Measurements from ENCODE around the gene NHERF2. TPM values are rescaled to one million over a fixed set of nuclear protein-coding genes. Genes with fewer than 3 reads are reported as not detected.

The NHERF2 gene
- polyA plus RNA-seq, 1 experiment = 107 TPM

DNA sequence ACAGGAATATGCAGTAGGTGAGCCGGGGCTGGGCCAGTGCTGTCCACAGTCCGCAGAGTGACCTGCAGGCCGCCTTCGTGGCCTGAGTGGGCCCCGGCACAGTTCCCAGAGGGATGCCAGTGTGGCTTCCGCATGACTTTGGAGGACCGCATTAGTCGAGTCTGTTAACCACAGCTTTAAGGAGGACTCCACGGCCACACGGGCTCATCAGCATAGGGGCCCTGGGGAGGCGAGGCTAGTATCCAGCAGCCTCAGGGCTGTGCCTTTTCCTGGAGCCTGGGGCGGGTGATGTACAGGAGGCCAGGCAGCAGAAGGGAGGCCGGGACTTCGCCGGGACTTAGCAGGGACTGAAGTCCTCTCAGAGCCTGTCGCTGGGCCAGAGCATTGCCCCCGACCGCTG is 34.3 kb downstream of the NHERF2 start:
- TF ChIP-seq, protein P1, sequence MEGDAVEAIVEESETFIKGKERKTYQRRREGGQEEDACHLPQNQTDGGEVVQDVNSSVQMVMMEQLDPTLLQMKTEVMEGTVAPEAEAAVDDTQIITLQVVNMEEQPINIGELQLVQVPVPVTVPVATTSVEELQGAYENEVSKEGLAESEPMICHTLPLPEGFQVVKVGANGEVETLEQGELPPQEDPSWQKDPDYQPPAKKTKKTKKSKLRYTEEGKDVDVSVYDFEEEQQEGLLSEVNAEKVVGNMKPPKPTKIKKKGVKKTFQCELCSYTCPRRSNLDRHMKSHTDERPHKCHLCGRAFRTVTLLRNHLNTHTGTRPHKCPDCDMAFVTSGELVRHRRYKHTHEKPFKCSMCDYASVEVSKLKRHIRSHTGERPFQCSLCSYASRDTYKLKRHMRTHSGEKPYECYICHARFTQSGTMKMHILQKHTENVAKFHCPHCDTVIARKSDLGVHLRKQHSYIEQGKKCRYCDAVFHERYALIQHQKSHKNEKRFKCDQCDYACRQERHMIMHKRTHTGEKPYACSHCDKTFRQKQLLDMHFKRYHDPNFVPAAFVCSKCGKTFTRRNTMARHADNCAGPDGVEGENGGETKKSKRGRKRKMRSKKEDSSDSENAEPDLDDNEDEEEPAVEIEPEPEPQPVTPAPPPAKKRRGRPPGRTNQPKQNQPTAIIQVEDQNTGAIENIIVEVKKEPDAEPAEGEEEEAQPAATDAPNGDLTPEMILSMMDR (IDR thresholded peaks at IDR 0.05; ENCODE audit: insufficient read depth, low read depth, low read length) = no peak
- peaks cover 41% of the 10 kb centered on the region for H3K36me3 ChIP-seq (ENCODE audit: control insufficient read depth, insufficient read depth, low read length)
- no peak overlapping the region for H3K4me3 ChIP-seq (ENCODE audit: low read depth, low read length)
- ChIA-PET CTCF (interaction anchor here (1.6 kb wide), 1 partner anchor 57 kb away, joined by 6 read pairs; no protein-coding TSS in a partner anchor), POLR2A (no interaction called here)
- DNase-seq (ENCODE audit: low read depth) = no peak
- no peaks in the 10 kb centered on the region for H3K27me3 ChIP-seq (ENCODE audit: control insufficient read depth, insufficient read depth, low read length)

DNA sequence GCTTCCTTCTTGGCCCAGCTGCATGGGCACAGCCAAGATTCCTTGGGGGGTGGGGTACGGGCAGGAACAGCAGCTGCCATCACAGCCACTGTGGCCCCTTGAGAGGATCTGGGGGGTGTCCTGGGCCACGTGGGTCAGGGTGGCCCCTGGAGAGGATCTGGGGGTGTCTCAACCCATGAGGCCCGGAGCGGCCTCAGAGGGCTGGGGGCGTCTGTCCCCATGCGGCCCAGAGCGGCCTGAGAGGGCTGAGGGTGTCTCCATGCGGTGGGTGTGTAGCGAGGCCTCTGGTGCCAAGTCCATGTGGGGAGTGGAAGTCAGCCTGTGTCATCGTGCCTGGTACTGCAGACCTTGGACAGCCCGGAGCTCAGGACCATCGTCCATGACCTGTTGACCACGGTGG is 34.8 kb downstream of the NHERF2 start:
- Histone ChIP-seq H3K4me3 (ENCODE audit: low read depth, low read length) (no peak overlapping the region), H3K27me3 (ENCODE audit: control insufficient read depth, insufficient read depth, low read length) (no peaks in the 10 kb centered on the region), H3K36me3 (ENCODE audit: control insufficient read depth, insufficient read depth, low read length) (peaks cover 44% of the 10 kb centered on the region)
- TF ChIP-seq, protein P1 (IDR thresholded peaks at IDR 0.05; ENCODE audit: insufficient read depth, low read depth, low read length) = no peak
- DNase-seq (ENCODE audit: low read depth) = no peak
- ChIA-PET POLR2A (no interaction called here), CTCF (interaction anchor here (1.6 kb wide), 1 partner anchor 57 kb away, joined by 6 read pairs; no protein-coding TSS in a partner anchor)

DNA sequence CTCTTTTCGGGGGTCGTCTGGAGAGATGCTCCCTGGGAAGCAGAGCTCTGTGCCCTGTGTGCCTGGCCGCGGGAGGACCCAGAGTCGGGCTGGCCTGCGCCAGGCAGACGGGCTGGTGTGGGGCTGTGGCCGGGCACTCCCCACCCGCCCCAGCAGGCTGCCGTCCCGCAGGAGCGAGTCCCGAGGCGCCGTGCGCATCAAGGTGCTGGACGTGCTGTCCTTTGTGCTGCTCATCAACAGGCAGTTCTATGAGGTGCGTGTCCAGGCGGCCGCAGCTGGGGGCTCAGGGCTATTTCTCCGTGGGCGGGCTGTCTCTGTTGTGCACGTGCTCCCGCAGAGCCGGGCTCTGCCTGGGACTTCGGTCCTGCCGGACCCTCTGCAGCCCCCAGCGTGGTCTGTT is 36.1 kb downstream of the NHERF2 start:
- ChIA-PET CTCF (interaction anchor here (0.9 kb wide), 1 partner anchor 40 kb away, joined by 3 read pairs; no protein-coding TSS in a partner anchor), POLR2A (no interaction called here)
- no peak for DNase-seq (ENCODE audit: low read depth)
- TF ChIP-seq, protein P1 (IDR thresholded peaks at IDR 0.05; ENCODE audit: insufficient read depth, low read depth, low read length) = no peak
- Histone ChIP-seq H3K36me3 (ENCODE audit: control insufficient read depth, insufficient read depth, low read length) (peaks cover 39% of the 10 kb centered on the region), H3K4me3 (ENCODE audit: low read depth, low read length) (no peak overlapping the region), H3K27me3 (ENCODE audit: control insufficient read depth, insufficient read depth, low read length) (no peaks in the 10 kb centered on the region)

DNA sequence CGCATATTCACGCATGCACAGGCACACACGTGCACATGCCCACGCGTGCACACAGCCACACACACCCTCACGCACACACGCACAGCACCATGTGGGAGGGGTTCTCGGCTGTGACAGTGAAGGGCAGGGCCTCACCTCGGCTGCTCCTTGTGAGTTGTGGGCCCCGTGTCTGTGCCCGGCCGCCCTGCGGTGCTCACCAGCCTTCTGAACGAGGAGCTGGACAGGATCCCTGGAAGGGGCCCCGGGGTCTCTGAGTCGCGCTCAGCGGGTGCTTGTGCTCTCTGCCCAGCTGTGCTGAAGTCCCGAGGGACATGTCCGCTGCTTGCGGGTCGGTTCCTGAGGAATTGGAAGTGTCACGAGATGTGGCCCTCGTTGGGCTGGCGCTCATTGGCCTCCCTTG is 37.2 kb downstream of the NHERF2 start:
- ChIA-PET POLR2A (no interaction called here), CTCF (interaction anchor here (0.9 kb wide), 1 partner anchor 41 kb away, joined by 3 read pairs; no protein-coding TSS in a partner anchor)
- TF ChIP-seq, protein P1 (IDR thresholded peaks at IDR 0.05; ENCODE audit: insufficient read depth, low read depth, low read length) = no peak
- Histone ChIP-seq H3K27me3 (ENCODE audit: control insufficient read depth, insufficient read depth, low read length) (no peaks in the 10 kb centered on the region), H3K36me3 (ENCODE audit: control insufficient read depth, insufficient read depth, low read length) (peaks cover 38% of the 10 kb centered on the region), H3K4me3 (ENCODE audit: low read depth, low read length) (no peak overlapping the region)
- no peak for DNase-seq (ENCODE audit: low read depth)

DNA sequence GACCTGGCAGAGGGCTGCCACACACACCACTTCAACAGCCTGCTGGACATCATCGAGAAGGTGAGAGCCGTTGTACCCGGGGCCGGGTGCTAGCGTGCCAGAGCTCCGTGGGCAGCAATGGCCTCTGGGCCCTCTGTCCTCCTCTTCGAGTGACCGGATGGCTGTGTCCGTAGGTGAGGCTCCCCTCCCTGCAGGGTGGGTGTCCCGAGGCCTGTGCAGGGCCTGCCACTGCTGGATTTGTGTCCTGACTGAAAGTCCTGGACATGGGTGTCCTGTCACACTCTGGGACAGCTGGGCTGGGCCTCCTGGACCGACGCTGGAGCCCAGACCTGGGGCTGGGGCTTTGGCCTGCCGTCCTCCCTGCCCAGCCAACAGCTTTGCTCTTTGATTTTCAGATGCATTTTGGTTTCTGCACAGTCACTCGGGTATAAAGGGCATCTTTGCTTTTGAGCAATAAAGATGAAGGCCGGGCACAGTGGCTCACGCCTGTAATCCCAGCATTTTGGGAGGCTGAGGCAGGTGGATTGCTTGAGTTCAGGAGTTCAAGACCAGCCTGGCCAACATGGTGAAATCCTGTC is 37.8 kb downstream of the NHERF2 start:
- ChIA-PET POLR2A (no interaction called here), CTCF (no interaction called here)
- Histone ChIP-seq H3K4me3 (ENCODE audit: low read depth, low read length) (no peak overlapping the region), H3K27me3 (ENCODE audit: control insufficient read depth, insufficient read depth, low read length) (no peaks in the 10 kb centered on the region), H3K36me3 (ENCODE audit: control insufficient read depth, insufficient read depth, low read length) (peaks cover 38% of the 10 kb centered on the region)
- DNase-seq (ENCODE audit: low read depth) = no peak
- TF ChIP-seq, protein P1 (IDR thresholded peaks at IDR 0.05; ENCODE audit: insufficient read depth, low read depth, low read length) = no peak

Data from BJ (cell line).